Heart left ventricle (tissue), 16 donors: ENCODE measurements around the gene PGS1. TPM values are rescaled to one million over a fixed set of nuclear protein-coding genes. Genes with fewer than 3 reads are reported as not detected.

ENCODE experiments used
- ATAC-seq, 4 donors: fragments of 200-7000 bp; cut with Tn5 transposase; one replicate each; pipeline ENCODE4 v1.9.1; 2020 to 2022; ENCODE audit warnings: moderate library complexity in 4 of 4, mild to moderate bottlenecking in 3 of 4, moderate number of reproducible peaks in 1 of 4
- DNase-seq, 5 donors: peaks; one replicate each; pipeline ENCODE4 v3.0.0-alpha.2; 2020
- H3K27ac ChIP-seq, 12 donors: fragments of 200-600 bp; sonication (generic) in 4 of 12; one replicate each; pipeline versions ENCODE4 v1.5.0 to v1.8.0; 2016 to 2022; ENCODE audit warnings: mild to moderate bottlenecking in 2 of 12
- H3K27me3 ChIP-seq, 9 donors: fragments of 200-600 bp; sonication (generic) in 2 of 9; one replicate each; pipeline versions ENCODE4 v1.5.1 to v1.8.0; 2016 to 2022; ENCODE audit warnings: mild to moderate bottlenecking in 3 of 9
- H3K36me3 ChIP-seq, 9 donors: fragments of 200-600 bp; sonication (generic) in 2 of 9; one replicate each; pipeline versions ENCODE4 v1.5.0 to v1.8.0; 2018 to 2022; ENCODE audit warnings: mild to moderate bottlenecking in 2 of 9
- H3K4me1 ChIP-seq, 12 donors: fragments of 200-600 bp; sonication (generic) in 4 of 12; one replicate each; pipeline versions ENCODE4 v1.5.0 to v1.8.0; 2016 to 2022; ENCODE audit warnings: mild to moderate bottlenecking in 3 of 12
- H3K4me3 ChIP-seq, 12 donors: fragments of 200-600 bp; sonication (generic) in 4 of 12; one replicate each; pipeline versions ENCODE4 v1.5.0 to v1.8.0; 2017 to 2022; ENCODE audit warnings: mild to moderate bottlenecking in 9 of 12, moderate library complexity in 4 of 12
- H3K9me3 ChIP-seq, 12 donors: fragments of 200-600 bp; sonication (generic) in 4 of 12; one replicate each; pipeline versions ENCODE4 v1.5.0 to v1.8.0; 2016 to 2022; ENCODE audit warnings: mild to moderate bottlenecking in 1 of 12
- POLR2A ChIP-seq, 2 donors: fragments of 450-650 bp; IDR thresholded peaks; one replicate each; pipeline ENCODE4 v1.6.1; 2017; ENCODE audit warnings: antibody characterized with exemption in 2 of 2, mild to moderate bottlenecking in 2 of 2, moderate library complexity in 2 of 2
- WGBS, 4 donors: extraction: QIAGEN DNeasy Blood & Tissue Kit in 2 of 4; methylation state at CpG; one replicate each; pipeline versions ENCODE4 v1.1.5 to v1.1.7; 2013 to 2018; 5-methylcytosine and 5-hydroxymethylcytosine counted together
- intact Hi-C, 10 donors: fragments of 100-400 bp; cut with DNase I; formaldehyde crosslinking; loops; one replicate each; pipeline versions ENCODE4 v1.11.1 to v1.14.2; 2022
- polyA plus RNA-seq, 2 donors: library from polyadenylated mRNA; stranded (reverse); fragments of 200-250 nt; gene quantifications; one replicate each; pipeline ENCODE4 v1.2.3, GENCODE V29; 2013
- total RNA-seq, 9 donors: library from RNA; depleted of rRNA in 2 of 9; stranded (reverse); fragments of >200 nt in 2 of 9; fragmentation: NEBNext Ultra II Directional in 3 of 9; extraction: Animal tissue kit (Norgen Biotek cat#: 25700) in 3 of 9; gene quantifications; one replicate each; pipeline versions ENCODE4 v1.1.0 to v1.2.4, GENCODE V29; 2016 to 2023
- TF ChIP-seq, protein P1 (sequence below), 12 donors: fragments of 200-600 bp; sonication (generic) in 4 of 12; IDR thresholded peaks; one replicate each; pipeline versions ENCODE4 v1.5.0 to v1.8.0; 2018 to 2022; ENCODE audit warnings: antibody characterized with exemption in 12 of 12, mild to moderate bottlenecking in 5 of 12
- donor health status: ischemic (EF 13 %, LVEDD 7.1; RV severe dilation, severe dysfunction).
- donor health status: healthy with polysubstance abuse.
- donor health status: DM: no; HTN: yes; CAD: no.
- donor health status: DM: no; HTN: no; CAD: no.
- donor health status: ischemic (EF 25% LVEDD 6.9; RV normal size, moderate dysfunction).
- donor health status: ischemic (EF 25% LVEDD 5.7; RV mildly dilated, moderate dysfunction).
- donor health status: healthy.
- donor health status: DM: yes; HTN: yes; CAD: no.
- donor health status: ischemic (EF 35%, LVEDD 5.7; RV mildly dilated, moderate dysfunction).
- donor health status: nonischemic (EF 11% LVEDD 7.7; RV severe dilation, severe dysfunction).
- donor health status: DM: yes; HTN: yes; CAD: no.
- donor health status: PGD.
- donor health status: ischemic (EF 29% LVEDD 5.4; RV normal size, mild dysfunction).
- donor health status: nonischemic (EF 23%, LVEDD 6.1; RV moderate dilation, normal function).

The PGS1 gene
- total and polyA plus RNA-seq, 11 donors = 11.9 to 32.8 (median 17.3) TPM

DNA sequence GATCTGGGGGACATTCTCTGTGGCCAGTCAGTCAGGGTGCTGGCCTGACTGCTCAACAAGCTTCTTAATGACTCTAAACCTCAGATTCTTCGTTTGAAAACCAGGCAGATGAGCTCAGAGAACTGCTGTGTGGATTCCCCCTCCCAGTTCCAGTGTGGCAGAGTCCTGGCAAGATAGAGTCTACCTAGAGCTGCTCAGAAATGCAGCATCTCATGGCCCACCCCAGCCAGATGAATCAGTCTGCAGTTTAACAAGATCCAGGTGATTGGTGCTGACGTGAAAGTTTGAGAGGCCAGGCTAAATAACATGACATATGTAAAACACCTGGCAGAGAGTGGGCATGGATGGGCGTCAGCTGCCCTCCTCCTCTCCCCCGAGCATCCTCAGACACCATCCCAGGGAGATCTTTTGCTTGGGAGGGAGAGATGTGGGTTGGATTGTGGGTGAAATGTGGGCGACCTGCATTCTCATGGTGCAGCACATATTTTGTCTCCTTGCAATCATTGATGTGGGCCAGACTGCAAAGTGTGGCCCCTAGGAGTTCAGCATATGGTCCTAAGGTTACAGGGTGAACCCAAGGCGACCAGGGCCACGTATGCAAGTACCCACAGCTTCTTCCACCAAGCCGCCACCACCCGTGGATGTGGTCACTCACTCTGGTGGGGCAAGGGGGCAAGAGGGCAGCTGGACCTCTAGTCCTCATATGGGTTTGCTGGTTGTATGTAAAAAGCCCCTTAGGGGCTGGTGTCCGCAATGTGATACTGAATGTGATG is 38.1 kb upstream of the PGS1 start:
- Histone ChIP-seq H3K27ac (peak overlapping the region in 4 of 12 donors; percentile 89 to 100 (median 95)), H3K36me3 (no peaks in the 10 kb centered on the region), H3K4me3 (no peak overlapping the region), H3K4me1 (peaks cover 19 to 76% (median 36%) of the 10 kb centered on the region in 12 donors), H3K27me3 (no peaks in the 10 kb centered on the region), H3K9me3 (no peaks in the 10 kb centered on the region)
- TF ChIP-seq, protein P1, sequence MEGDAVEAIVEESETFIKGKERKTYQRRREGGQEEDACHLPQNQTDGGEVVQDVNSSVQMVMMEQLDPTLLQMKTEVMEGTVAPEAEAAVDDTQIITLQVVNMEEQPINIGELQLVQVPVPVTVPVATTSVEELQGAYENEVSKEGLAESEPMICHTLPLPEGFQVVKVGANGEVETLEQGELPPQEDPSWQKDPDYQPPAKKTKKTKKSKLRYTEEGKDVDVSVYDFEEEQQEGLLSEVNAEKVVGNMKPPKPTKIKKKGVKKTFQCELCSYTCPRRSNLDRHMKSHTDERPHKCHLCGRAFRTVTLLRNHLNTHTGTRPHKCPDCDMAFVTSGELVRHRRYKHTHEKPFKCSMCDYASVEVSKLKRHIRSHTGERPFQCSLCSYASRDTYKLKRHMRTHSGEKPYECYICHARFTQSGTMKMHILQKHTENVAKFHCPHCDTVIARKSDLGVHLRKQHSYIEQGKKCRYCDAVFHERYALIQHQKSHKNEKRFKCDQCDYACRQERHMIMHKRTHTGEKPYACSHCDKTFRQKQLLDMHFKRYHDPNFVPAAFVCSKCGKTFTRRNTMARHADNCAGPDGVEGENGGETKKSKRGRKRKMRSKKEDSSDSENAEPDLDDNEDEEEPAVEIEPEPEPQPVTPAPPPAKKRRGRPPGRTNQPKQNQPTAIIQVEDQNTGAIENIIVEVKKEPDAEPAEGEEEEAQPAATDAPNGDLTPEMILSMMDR (IDR thresholded peaks at IDR 0.05) = no peak
- no peak for TF ChIP-seq POLR2A (IDR thresholded peaks at IDR 0.05)
- 75 to 87% (median 85%) methylated on average over 6 to 10 of the region's 10 CpGs for WGBS, 4 donors
- ATAC-seq (no peak), DNase-seq (peak in 1 of 5 donors; percentile 26)
- intact Hi-C loops = loop anchor here in 3 of 10 donors (2.0 to 10.0 kb wide), 3 partner anchors 16 to 48 kb away; no protein-coding TSS in a partner anchor

DNA sequence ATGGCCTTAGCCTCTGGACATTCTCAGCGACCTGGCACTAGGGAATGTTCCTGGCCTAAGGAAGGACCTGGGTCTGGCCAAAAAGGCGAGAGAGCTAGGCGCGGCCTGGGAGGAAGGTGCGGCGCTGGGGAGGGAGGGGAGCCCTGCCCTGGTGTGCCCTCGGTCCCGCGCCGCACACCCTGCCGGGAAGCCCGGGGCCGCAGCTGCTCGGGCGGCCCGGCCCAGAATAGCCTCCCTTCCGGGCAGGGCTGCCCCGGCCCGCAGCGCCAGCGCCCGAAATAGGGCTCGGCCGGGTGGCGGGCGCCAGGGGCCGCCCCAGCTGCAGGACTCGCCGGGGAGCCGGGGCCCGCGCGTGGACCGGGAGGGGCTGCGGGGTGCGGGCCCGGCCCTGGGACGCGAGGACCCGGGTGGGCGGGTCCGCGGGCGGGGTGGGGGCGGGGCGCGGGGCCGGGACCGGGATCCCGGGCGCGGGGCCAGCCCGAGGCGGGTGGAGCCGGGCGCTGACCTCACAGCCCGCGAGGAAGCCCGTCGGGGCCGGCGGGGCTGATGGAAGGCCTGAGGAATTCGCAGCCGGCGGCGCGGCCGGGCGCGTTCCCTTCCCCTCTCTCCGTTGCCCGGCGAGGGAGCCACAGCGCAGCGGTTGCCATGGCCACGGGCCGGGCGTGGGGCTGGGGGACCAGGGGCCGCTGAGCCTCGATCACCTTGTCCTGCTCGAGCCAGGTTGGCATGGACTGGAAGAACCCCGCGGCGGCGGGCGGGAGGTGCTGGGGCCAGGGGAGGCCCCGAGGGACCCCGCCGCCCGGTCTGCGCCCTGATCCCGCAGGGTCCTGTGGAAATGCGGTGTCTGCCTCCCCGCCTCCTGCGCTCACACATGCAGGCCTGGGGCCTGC is 36.6 kb upstream of the PGS1 start:
- H3K27me3 ChIP-seq = no peaks in the 10 kb centered on the region
- no peaks in the 10 kb centered on the region for H3K36me3 ChIP-seq
- H3K9me3 ChIP-seq = no peaks in the 10 kb centered on the region
- TF ChIP-seq POLR2A (IDR thresholded peaks at IDR 0.05) = no peak
- TF ChIP-seq, protein P1 (IDR thresholded peaks at IDR 0.05) = peak in 7 of 12 donors; percentile 2 to 29 (median 12)
- intact Hi-C loops = loop anchor here in 3 of 10 donors (2.0 to 10.0 kb wide), 3 partner anchors 17 to 50 kb away; no protein-coding TSS in a partner anchor
- peaks cover 19 to 80% (median 39%) of the 10 kb centered on the region in 12 donors for H3K4me1 ChIP-seq
- 1 to 5% (median 4%) methylated on average over 29 to 95 of the region's 95 CpGs for WGBS, 4 donors
- peak overlapping the region; percentile 76 to 100 (median 92) for H3K27ac ChIP-seq
- peak; percentile 86 to 90 (median 88) for DNase-seq
- ATAC-seq = peak; percentile 32 to 77 (median 70)
- H3K4me3 ChIP-seq = peak overlapping the region in 11 of 12 donors; percentile 13 to 62 (median 49)

DNA sequence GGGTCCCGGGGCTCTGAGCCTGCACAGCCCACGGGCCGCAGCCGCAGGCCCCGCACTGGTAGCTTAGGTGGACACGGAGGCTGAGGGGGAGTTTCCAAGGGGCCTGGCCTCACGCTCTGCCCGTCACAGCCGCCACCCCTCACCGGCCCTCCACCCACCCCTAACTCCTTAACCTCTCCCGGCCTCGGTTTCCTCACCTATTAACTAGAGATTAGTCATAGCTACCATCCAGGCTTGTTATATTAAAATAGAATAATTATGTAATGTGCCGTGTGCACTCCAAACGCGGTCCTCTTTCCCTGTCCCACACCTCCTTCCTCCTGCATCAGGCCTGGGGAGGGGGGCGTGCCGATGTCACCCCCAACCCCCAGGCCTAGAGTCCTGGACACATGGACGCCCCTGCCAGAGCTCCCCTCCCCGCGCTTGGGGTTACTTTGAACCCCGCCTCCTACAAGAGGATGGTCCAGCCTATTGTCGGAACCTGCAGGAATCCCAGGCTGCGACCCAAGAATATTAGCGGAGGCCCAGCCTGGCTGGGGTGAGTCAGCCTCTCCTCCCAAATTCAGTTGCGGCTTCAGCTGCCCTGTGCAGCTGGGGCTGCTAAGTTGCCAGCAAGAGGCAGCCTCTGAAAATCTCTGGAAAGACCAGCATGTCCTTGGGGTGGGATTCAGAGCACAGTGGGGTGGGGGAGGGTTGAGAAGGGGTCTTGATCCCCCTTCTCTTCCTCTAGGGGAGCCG is 35.8 kb upstream of the PGS1 start:
- ATAC-seq = peak; percentile 27 to 67 (median 62)
- intact Hi-C loops = loop anchor here in 2 of 10 donors (5.0 to 10.0 kb wide), 2 partner anchors 48 to 50 kb away; no protein-coding TSS in a partner anchor
- DNase-seq = peak; percentile 65 to 89 (median 75)
- TF ChIP-seq, protein P1 (IDR thresholded peaks at IDR 0.05) = no peak
- TF ChIP-seq POLR2A (IDR thresholded peaks at IDR 0.05) = no peak
- 34 to 43% (median 35%) methylated on average over 21 to 26 of the region's 26 CpGs for WGBS, 4 donors
- H3K27me3 ChIP-seq = no peaks in the 10 kb centered on the region
- no peaks in the 10 kb centered on the region for H3K9me3 ChIP-seq
- H3K4me1 ChIP-seq = peaks cover 19 to 74% (median 39%) of the 10 kb centered on the region in 12 donors
- H3K4me3 ChIP-seq = peak overlapping the region in 11 of 12 donors; percentile 13 to 62 (median 49)
- peak overlapping the region; percentile 76 to 100 (median 92) for H3K27ac ChIP-seq
- H3K36me3 ChIP-seq = no peaks in the 10 kb centered on the region
